NCI-H1930 (cell line): ENCODE data around the gene NARF.
"Not testable (repeated sequence)": the region's sequence is repeated elsewhere in the genome, so short reads cannot be mapped to it uniquely, and the experiment has no call there.

ENCODE experiments used
- DNase-seq, 2 experiments: peaks; one replicate each; lab custom pipeline; 2025; lab: John Stamatoyannopoulos, UW

The NARF gene

DNA sequence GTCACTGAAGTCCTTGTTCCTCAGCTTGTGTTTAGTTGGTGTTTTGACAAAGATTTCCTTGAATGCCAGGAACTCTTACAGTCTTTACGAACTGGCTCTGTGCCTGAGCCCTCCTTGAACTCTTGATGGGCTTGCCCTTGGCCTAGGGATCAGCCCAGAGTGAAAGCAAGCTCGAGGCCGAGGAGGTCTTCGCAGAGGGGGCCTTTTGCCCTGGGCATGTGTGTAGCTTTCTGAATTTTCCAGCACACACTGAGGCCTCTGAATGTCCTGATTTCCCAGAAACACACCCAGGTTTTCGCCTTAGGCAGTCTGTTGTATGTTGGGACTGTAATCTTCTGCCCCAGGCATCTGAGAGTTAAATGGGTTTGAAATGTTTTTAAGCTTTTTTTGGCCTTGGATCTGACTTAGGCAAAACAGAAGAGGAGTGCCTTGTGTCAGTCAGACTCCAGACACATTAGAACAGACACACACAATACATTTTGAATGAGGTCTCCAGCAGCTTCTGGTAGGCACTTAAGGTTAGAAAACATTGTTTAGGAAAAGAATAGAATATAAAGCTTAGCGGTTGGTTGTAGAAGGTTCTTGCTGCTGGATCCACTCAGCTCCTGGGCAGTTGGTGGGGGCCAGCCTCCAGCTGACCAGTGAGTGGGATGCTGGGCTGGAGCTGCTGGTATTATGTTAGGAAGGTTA is 78.1 kb downstream of the NARF start:
- no peak for DNase-seq

DNA sequence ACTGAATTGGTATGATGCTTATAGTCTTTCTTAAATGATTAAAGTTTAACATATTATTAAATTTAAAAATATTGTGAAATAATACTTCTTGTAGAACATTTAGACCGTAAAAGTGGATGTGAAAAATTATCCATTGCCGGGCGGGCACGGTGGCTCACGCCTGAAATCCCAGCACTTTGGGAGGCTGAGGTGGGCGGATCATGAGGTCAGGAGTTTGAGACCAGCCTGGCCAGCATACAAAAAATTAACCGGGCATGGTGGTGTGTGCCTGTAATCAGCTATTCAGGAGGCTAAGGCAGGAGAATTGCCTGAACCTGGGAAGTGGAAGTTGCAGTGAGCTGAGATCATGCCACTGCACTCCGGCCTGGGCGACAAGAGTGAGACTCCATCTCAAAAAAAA is 78.7 kb downstream of the NARF start:
- not testable (repeated sequence) for DNase-seq

DNA sequence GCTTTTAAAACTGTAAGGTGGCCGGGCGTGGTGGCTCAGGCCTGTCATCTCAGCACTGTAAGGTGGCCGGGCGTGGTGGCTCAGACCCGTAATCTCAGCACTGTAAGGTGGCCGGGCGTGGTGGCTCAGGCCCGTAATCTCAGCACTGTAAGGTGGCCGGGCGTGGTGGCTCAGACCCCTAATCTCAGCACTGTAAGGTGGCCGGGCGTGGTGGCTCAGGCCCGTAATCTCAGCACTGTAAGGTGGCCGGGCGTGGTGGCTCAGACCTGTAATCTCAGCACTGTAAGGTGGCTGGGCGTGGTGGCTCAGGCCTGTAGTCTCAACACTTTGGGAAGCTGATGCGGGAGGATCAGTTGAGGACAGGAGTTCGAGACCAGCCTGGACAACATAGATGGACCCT is 80.5 kb downstream of the NARF start:
- not testable (repeated sequence) for DNase-seq
